ENCODE data around the gene PFN1. TPM values are rescaled to one million over a fixed set of nuclear protein-coding genes. Genes with fewer than 3 reads are reported as not detected.
A peak's percentile ranks its signal among the peaks of the same experiment; 100 is the strongest.

Gene PFN1
- total RNA-seq, 2 experiments from 2014 or later, result 1,726 to 1,759 TPM

DNA sequence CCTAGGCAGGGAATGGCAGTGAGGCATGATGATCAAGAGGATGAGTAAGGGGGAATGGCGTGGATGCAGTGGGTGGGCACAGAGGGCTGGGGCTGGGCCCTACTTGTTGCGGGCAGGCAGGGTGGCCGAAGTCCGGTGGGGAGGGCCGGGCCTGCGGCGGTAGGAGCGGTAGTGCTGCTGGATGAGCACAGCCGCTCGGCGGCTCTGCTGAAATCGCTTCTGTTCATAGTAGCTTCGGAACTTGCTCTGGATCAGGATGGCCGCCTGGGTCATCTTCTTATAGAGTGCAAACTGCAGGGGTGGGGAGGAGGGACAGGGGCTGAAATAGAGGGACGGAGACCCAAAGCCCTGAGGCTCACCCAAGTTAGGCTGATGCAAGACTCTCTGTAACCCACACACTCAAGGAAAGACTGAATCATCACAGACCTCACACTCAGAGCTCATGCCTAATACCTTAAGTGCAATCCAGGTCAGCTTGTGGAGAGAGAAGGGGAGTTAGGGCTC is 20.8 kb upstream of the PFN1 start:
- peaks cover 37% of the 10 kb centered on the region for H3K36me3 Mint-ChIP-seq (ENCODE audit: low read depth)
- H3K4me1 Mint-ChIP-seq (ENCODE audit: low read depth), result peaks cover 34% of the 10 kb centered on the region
- peak; percentile 26 for ATAC-seq
- ChIA-PET POLR2A (interaction anchor here (0.6 to 15.1 kb wide), 17 partner anchors 8 to 304 kb away, joined by 3 to 627 read pairs (median 5); partner anchors contain the start of genes C17orf107, CAMTA2, ENO3 and PFN1), CTCF (interaction anchor here (0.9 to 3.6 kb wide), 4 partner anchors 11 to 93 kb away, joined by 4 to 30 read pairs (median 6); partner anchors contain the start of gene PFN1)
- TF ChIP-seq, protein P1, sequence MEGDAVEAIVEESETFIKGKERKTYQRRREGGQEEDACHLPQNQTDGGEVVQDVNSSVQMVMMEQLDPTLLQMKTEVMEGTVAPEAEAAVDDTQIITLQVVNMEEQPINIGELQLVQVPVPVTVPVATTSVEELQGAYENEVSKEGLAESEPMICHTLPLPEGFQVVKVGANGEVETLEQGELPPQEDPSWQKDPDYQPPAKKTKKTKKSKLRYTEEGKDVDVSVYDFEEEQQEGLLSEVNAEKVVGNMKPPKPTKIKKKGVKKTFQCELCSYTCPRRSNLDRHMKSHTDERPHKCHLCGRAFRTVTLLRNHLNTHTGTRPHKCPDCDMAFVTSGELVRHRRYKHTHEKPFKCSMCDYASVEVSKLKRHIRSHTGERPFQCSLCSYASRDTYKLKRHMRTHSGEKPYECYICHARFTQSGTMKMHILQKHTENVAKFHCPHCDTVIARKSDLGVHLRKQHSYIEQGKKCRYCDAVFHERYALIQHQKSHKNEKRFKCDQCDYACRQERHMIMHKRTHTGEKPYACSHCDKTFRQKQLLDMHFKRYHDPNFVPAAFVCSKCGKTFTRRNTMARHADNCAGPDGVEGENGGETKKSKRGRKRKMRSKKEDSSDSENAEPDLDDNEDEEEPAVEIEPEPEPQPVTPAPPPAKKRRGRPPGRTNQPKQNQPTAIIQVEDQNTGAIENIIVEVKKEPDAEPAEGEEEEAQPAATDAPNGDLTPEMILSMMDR (IDR thresholded peaks at IDR 0.05), result no peak
- intact Hi-C loops (cut with micrococcal nuclease), result loop anchor here (1.0 kb wide), 1 partner anchor 22 kb away; no protein-coding TSS in a partner anchor
- no peaks in the 10 kb centered on the region for H3K27me3 Mint-ChIP-seq
- H3K9me3 Mint-ChIP-seq, result peaks cover 2% of the 10 kb centered on the region
- H3K27ac Mint-ChIP-seq, result no peak overlapping the region
- no peak overlapping the region for H3K4me3 Mint-ChIP-seq
- peak; percentile 79 for DNase-seq

DNA sequence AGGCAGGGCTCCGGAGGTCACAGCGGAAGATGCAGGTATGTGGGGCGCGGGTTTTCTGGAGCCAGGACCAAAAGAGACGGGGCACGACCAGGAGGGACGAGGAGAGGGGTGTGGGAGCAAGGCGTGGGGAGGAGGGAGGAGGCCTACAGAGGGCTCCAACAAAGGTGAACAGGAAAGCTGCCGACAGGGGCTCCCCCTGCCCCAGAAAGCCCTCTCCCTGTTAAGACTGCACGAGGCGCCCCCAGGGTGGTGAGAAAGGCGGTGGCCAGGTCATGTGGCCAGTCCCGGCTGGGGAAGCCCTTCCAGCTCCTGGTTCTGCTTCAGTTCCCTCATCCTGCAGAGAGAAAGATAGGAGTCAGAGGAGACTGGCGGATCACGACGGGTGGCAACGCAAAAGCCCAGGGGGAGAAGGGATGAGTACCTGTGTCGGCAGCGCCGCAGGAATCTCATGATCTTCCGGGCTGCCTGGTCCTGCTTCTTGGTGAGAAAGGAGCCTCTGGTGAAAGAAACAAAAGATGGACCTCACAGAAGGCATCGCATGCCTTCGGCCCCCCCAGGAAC is 20.2 kb upstream of the PFN1 start:
- ChIA-PET POLR2A (interaction anchor here (0.6 to 15.1 kb wide), 17 partner anchors 9 to 304 kb away, joined by 3 to 627 read pairs (median 5); partner anchors contain the start of genes C17orf107, CAMTA2, ENO3 and PFN1), CTCF (interaction anchor here (0.9 to 3.6 kb wide), 3 partner anchors 12 to 93 kb away, joined by 4 to 30 read pairs (median 8); partner anchors contain the start of gene PFN1)
- Mint-ChIP-seq H3K4me1 (ENCODE audit: low read depth) (peaks cover 34% of the 10 kb centered on the region), H3K27me3 (no peaks in the 10 kb centered on the region), H3K9me3 (peaks cover 2% of the 10 kb centered on the region), H3K27ac (no peak overlapping the region), H3K36me3 (ENCODE audit: low read depth) (peaks cover 35% of the 10 kb centered on the region), H3K4me3 (no peak overlapping the region)
- intact Hi-C loops (cut with micrococcal nuclease), result loop anchor here (1.0 kb wide), 1 partner anchor 21 kb away; no protein-coding TSS in a partner anchor
- DNase-seq, result peak; percentile 65
- TF ChIP-seq, protein P1 (IDR thresholded peaks at IDR 0.05), result no peak
- no peak for ATAC-seq

GRCh38 chr17:4967539-4968485 is 19.5 kb upstream of the PFN1 start, which contains the start of gene SPAG7:
TSS of gene SPAG7 (minus strand) at chr17:4967817. CDS start at chr17:4967804, 13 bp downstream.
- TF ChIP-seq, protein P1 (IDR thresholded peaks at IDR 0.05), result no peak
- Mint-ChIP-seq H3K4me3 (no peak within 1 kb of the TSS), H3K9me3 (peaks cover 2% of the 10 kb centered on the region), H3K4me1 (ENCODE audit: low read depth) (peaks cover 35% of the 10 kb centered on the region), H3K27ac (no peak within 1 kb of the TSS), H3K36me3 (ENCODE audit: low read depth) (peaks cover 28% of the 10 kb centered on the region), H3K27me3 (no peaks in the 10 kb centered on the region)
- CTCF ChIA-PET, result interaction anchor here (0.6 to 3.6 kb wide), 16 partner anchors 11 to 181 kb away, joined by 3 to 30 read pairs (median 5); partner anchors contain the start of genes CHRNE, ENO3, RNF167 and SLC25A11
- peak; percentile 95 for DNase-seq
- ATAC-seq, result peak; percentile 63
- intact Hi-C loops (cut with micrococcal nuclease), result loop anchor here (2.0 kb wide), 1 partner anchor 23 kb away; no protein-coding TSS in a partner anchor
- POLR2A ChIA-PET, result interaction anchor here (1.0 to 15.1 kb wide), 19 partner anchors 10 to 792 kb away, joined by 3 to 627 read pairs (median 4); partner anchors contain the start of genes CAMTA2, ENO3, INCA1 and KIF1C

- peaks cover 35% of the 10 kb centered on the region for H3K4me1 Mint-ChIP-seq (ENCODE audit: low read depth)
- H3K4me3 Mint-ChIP-seq, result no peak overlapping the region
- H3K9me3 Mint-ChIP-seq, result peaks cover 2% of the 10 kb centered on the region
Measured at GRCh38 chr17:4966844-4967538, 18.7 kb upstream of the PFN1 start.

More at GRCh38 chr17:4966844-4967538, 18.7 kb upstream of the PFN1 start:
- ChIA-PET CTCF (interaction anchor here (0.7 to 2.3 kb wide), 13 partner anchors 10 to 181 kb away, joined by 3 to 11 read pairs (median 5); partner anchors contain the start of genes CHRNE, ENO3, RNF167 and SLC25A11), POLR2A (interaction anchor here (1.0 to 15.1 kb wide), 14 partner anchors 8 to 791 kb away, joined by 3 to 627 read pairs (median 4); partner anchors contain the start of genes CAMTA2, ENO3, INCA1 and KIF1C)
- Mint-ChIP-seq H3K27me3 (no peaks in the 10 kb centered on the region), H3K36me3 (ENCODE audit: low read depth) (peaks cover 23% of the 10 kb centered on the region), H3K27ac (no peak overlapping the region)
- TF ChIP-seq, protein P1 (IDR thresholded peaks at IDR 0.05), result no peak
- DNase-seq (peak; percentile 97), ATAC-seq (peak; percentile 83)
- intact Hi-C loops (cut with micrococcal nuclease), result loop anchor here (2.0 kb wide), 1 partner anchor 22 kb away; no protein-coding TSS in a partner anchor

All from activated CD8-positive, alpha-beta T cell treated with anti-CD3 and anti-CD28 coated beads for 36 hours (primary cell).